SK-N-SH treated with all-trans-retinoic acid at 6 μM for 48 hours (cell line): Measurements from ENCODE around the gene PCDHGA1.

ENCODE experiments used
- ATAC-seq: fragments of 200-7000 bp; cut with Tn5 transposase; 3 replicates; pipeline ENCODE4 v1.9.1; 2020; ENCODE audit warnings: mild to moderate bottlenecking, moderate library complexity
- BACH2 ChIP-seq: fragments of 250-450 bp; sonication (Bioruptor Pico); IDR thresholded peaks from 2 replicates; pipeline ENCODE4 v1.9.0; 2021; ENCODE audit warnings: mild to moderate bottlenecking, borderline replicate concordance
- CREB5 ChIP-seq: fragments of 250-450 bp; sonication (Bioruptor Pico); IDR thresholded peaks from 2 replicates; pipeline ENCODE4 v1.5.1; 2020; ENCODE audit warnings: low read depth, mild to moderate bottlenecking, moderate library complexity
- CSDC2 ChIP-seq: fragments of 250-450 bp; sonication (Bioruptor Pico); IDR thresholded peaks from 2 replicates; pipeline ENCODE4 v1.5.0; 2020; ENCODE audit warnings: mild to moderate bottlenecking, moderate library complexity
- CSRNP3 ChIP-seq: fragments of 250-450 bp; sonication (Bioruptor Pico); IDR thresholded peaks from 2 replicates; pipeline ENCODE4 v1.5.1; 2021; ENCODE audit warnings: mild to moderate bottlenecking, moderate library complexity
- ESRRG ChIP-seq: fragments of 250-450 bp; sonication (Bioruptor Pico); IDR thresholded peaks from 2 replicates; pipeline ENCODE4 v1.6.1; 2021; ENCODE audit warnings: mild to moderate bottlenecking
- GLIS3 ChIP-seq: fragments of 250-450 bp; sonication (Bioruptor Pico); IDR thresholded peaks from 2 replicates; pipeline ENCODE4 v1.5.0; 2020; ENCODE audit warnings: mild to moderate bottlenecking, moderate library complexity
- ISL1 ChIP-seq: fragments of 250-450 bp; sonication (Bioruptor Pico); IDR thresholded peaks from 2 replicates; pipeline ENCODE4 v2.1.2; 2022; ENCODE audit warnings: mild to moderate bottlenecking, moderate library complexity
- OSR1 ChIP-seq: fragments of 250-450 bp; sonication (Bioruptor Pico); IDR thresholded peaks from 2 replicates; pipeline ENCODE4 v1.8.0; 2022; ENCODE audit warnings: moderate library complexity, mild to moderate bottlenecking, inconsistent platforms
- PPARA ChIP-seq: fragments of 250-450 bp; sonication (Bioruptor Pico); IDR thresholded peaks from 2 replicates; pipeline ENCODE4 v1.5.0; 2020; ENCODE audit warnings: mild to moderate bottlenecking, borderline replicate concordance
- SNAI2 ChIP-seq: fragments of 250-450 bp; sonication (Bioruptor Pico); IDR thresholded peaks from 2 replicates; pipeline ENCODE4 v1.5.0; 2020; ENCODE audit warnings: mild to moderate bottlenecking, moderate library complexity
- TCF4 ChIP-seq: fragments of 250-450 bp; sonication (Bioruptor Pico); IDR thresholded peaks from 2 replicates; pipeline ENCODE4 v1.8.0; 2021; ENCODE audit warnings: mild to moderate bottlenecking, moderate library complexity, borderline replicate concordance
- TOX ChIP-seq: fragments of 250-450 bp; sonication (Bioruptor Pico); IDR thresholded peaks from 2 replicates; pipeline ENCODE4 v1.8.0; 2021; ENCODE audit warnings: mild to moderate bottlenecking, moderate library complexity, borderline replicate concordance
- ZC3H10 ChIP-seq: fragments of 250-450 bp; sonication (Bioruptor Pico); IDR thresholded peaks from 2 replicates; pipeline ENCODE4 v1.5.1; 2021; ENCODE audit warnings: mild to moderate bottlenecking, moderate library complexity
- ZFP3 ChIP-seq: fragments of 250-450 bp; sonication (Bioruptor Pico); IDR thresholded peaks from 2 replicates; pipeline ENCODE4 v1.5.0; 2020; ENCODE audit warnings: mild to moderate bottlenecking, moderate library complexity
- ZFP30 ChIP-seq: fragments of 450-650 bp; formaldehyde crosslinking; IDR thresholded peaks from 2 replicates; pipeline ENCODE4 v1.5.0; 2022; ENCODE audit warnings: mild to moderate bottlenecking, moderate library complexity
- ZNF565 ChIP-seq: fragments of 450-650 bp; formaldehyde crosslinking; conservative IDR thresholded peaks from 2 replicates; pipeline ENCODE4 v1.5.0; 2020; ENCODE audit warnings: low read depth, mild to moderate bottlenecking, moderate library complexity
- ZNF70 ChIP-seq: fragments of 450-650 bp; formaldehyde crosslinking; IDR thresholded peaks from 2 replicates; pipeline ENCODE4 v1.5.0; 2020; ENCODE audit warnings: mild to moderate bottlenecking, moderate library complexity
- ZNF8 ChIP-seq: fragments of 450-650 bp; formaldehyde crosslinking; IDR thresholded peaks from 2 replicates; pipeline ENCODE4 v1.5.0; 2020; ENCODE audit warnings: mild to moderate bottlenecking, moderate library complexity
- TF ChIP-seq, protein P1 (sequence below): fragments of 250-450 bp; sonication (Bioruptor Pico); IDR thresholded peaks from 2 replicates; pipeline ENCODE4 v1.5.0; 2020; ENCODE audit warnings: mild to moderate bottlenecking, moderate library complexity
- TF ChIP-seq, protein P2 (sequence below): fragments of 250-450 bp; sonication (Bioruptor Pico); IDR thresholded peaks from 2 replicates; pipeline ENCODE4 v1.8.0; 2021; ENCODE audit warnings: low read depth, mild to moderate bottlenecking, moderate library complexity, borderline replicate concordance
- TF ChIP-seq, protein P3 (sequence below): fragments of 250-450 bp; sonication (Bioruptor Pico); IDR thresholded peaks from 2 replicates; pipeline ENCODE4 v1.8.0; 2020; ENCODE audit warnings: mild to moderate bottlenecking, moderate library complexity, borderline replicate concordance

The PCDHGA1 gene

GRCh38 chr5:141363952-141364660 lies 33.8 kb downstream of the PCDHGA1 start, which contains the start of gene PCDHGA5 (continued):
- TF ChIP-seq, protein P1, sequence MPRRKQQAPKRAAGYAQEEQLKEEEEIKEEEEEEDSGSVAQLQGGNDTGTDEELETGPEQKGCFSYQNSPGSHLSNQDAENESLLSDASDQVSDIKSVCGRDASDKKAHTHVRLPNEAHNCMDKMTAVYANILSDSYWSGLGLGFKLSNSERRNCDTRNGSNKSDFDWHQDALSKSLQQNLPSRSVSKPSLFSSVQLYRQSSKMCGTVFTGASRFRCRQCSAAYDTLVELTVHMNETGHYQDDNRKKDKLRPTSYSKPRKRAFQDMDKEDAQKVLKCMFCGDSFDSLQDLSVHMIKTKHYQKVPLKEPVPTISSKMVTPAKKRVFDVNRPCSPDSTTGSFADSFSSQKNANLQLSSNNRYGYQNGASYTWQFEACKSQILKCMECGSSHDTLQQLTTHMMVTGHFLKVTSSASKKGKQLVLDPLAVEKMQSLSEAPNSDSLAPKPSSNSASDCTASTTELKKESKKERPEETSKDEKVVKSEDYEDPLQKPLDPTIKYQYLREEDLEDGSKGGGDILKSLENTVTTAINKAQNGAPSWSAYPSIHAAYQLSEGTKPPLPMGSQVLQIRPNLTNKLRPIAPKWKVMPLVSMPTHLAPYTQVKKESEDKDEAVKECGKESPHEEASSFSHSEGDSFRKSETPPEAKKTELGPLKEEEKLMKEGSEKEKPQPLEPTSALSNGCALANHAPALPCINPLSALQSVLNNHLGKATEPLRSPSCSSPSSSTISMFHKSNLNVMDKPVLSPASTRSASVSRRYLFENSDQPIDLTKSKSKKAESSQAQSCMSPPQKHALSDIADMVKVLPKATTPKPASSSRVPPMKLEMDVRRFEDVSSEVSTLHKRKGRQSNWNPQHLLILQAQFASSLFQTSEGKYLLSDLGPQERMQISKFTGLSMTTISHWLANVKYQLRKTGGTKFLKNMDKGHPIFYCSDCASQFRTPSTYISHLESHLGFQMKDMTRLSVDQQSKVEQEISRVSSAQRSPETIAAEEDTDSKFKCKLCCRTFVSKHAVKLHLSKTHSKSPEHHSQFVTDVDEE (CRISPR knock-in tag) = no peak
- TF ChIP-seq, all 23 proteins: peak for 0

- TF ChIP-seq, protein P2, sequence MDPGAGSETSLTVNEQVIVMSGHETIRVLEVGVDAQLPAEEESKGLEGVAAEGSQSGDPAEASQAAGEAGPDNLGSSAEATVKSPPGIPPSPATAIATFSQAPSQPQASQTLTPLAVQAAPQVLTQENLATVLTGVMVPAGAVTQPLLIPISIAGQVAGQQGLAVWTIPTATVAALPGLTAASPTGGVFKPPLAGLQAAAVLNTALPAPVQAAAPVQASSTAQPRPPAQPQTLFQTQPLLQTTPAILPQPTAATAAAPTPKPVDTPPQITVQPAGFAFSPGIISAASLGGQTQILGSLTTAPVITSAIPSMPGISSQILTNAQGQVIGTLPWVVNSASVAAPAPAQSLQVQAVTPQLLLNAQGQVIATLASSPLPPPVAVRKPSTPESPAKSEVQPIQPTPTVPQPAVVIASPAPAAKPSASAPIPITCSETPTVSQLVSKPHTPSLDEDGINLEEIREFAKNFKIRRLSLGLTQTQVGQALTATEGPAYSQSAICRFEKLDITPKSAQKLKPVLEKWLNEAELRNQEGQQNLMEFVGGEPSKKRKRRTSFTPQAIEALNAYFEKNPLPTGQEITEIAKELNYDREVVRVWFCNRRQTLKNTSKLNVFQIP (CRISPR knock-in tag) = no peak
- no peak for TF ChIP-seq ZNF70 (CRISPR knock-in tag)
- no peak for TF ChIP-seq CREB5
- TF ChIP-seq OSR1 (CRISPR knock-in tag) = no peak
- TF ChIP-seq ZNF565 (CRISPR knock-in tag) = no peak
- TF ChIP-seq, protein P3, sequence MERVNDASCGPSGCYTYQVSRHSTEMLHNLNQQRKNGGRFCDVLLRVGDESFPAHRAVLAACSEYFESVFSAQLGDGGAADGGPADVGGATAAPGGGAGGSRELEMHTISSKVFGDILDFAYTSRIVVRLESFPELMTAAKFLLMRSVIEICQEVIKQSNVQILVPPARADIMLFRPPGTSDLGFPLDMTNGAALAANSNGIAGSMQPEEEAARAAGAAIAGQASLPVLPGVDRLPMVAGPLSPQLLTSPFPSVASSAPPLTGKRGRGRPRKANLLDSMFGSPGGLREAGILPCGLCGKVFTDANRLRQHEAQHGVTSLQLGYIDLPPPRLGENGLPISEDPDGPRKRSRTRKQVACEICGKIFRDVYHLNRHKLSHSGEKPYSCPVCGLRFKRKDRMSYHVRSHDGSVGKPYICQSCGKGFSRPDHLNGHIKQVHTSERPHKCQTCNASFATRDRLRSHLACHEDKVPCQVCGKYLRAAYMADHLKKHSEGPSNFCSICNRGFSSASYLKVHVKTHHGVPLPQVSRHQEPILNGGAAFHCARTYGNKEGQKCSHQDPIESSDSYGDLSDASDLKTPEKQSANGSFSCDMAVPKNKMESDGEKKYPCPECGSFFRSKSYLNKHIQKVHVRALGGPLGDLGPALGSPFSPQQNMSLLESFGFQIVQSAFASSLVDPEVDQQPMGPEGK (CRISPR knock-in tag) = no peak
- TF ChIP-seq CSDC2 (CRISPR knock-in tag) = no peak
- no peak for TF ChIP-seq TOX (CRISPR knock-in tag)
- no peak for TF ChIP-seq ZC3H10 (CRISPR knock-in tag)
- TF ChIP-seq ISL1 (CRISPR knock-in tag) = no peak
- no peak for TF ChIP-seq TCF4 (CRISPR knock-in tag)
- ATAC-seq = no peak
Observed at GRCh38 chr5:141366016-141366896, 35.9 kb downstream of the PCDHGA1 start.

DNA sequence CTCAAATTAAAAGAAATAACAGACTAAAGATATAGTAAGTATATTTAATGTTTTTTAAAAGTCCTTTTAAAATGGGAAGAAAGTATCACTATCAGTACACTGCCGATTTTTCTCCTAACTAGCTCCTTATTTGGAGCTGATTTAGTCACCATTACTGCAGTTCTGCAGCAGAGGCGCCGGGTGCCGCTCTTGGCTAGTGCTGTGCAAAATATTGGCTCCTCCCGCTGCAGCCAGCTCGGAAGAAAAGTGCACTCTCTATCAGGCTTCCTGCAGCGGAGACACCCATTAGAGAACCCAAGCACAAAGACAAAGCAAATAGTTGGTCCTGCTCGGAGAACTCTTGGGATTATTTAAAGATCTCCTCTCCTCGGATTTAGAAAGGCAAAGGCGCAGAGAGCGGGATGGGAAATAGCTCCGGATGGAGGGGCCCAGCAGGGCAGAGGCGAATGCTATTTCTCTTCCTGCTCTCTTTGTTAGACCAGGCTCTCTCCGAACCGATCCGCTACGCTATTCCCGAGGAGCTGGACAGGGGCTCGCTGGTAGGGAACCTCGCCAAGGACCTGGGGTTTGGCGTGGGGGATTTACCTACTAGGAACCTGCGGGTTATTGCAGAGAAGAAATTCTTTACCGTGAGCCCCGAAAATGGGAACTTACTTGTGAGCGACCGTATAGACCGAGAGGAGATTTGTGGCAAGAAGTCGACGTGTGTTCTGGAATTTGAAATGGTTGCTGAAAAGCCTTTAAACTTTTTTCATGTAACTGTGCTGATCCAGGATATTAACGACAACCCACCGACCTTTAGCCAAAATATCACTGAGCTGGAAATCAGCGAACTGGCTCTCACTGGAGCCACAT lies 39.9 kb downstream of the PCDHGA1 start, which contains the start of gene PCDHGB3:
TSS of gene PCDHGB3 (plus strand) at position 249 of the 855 bp plus-strand sequence. CDS start at position 402, 153 bp downstream.
- no peak for ATAC-seq
- TF ChIP-seq PPARA (no peak), CSRNP3 (CRISPR knock-in tag) (no peak), BACH2 (CRISPR knock-in tag) (no peak), ZFP30 (no peak), ZFP3 (CRISPR knock-in tag) (no peak), ZNF565 (CRISPR knock-in tag) (no peak), OSR1 (CRISPR knock-in tag) (no peak), ZNF8 (no peak), ESRRG (no peak), TCF4 (CRISPR knock-in tag) (no peak), SNAI2 (CRISPR knock-in tag) (no peak), GLIS3 (CRISPR knock-in tag) (no peak)
- TF ChIP-seq, protein P1 (CRISPR knock-in tag) = no peak
